Adipose tissue (tissue), 3 donors: ENCODE results near the gene LRRC42. TPM values are rescaled to one million over a fixed set of nuclear protein-coding genes. Genes with fewer than 3 reads are reported as not detected.

Experiments
- H3K27ac ChIP-seq: one replicate; pipeline ENCODE4 v1.5.1; 2013; ENCODE audit warnings: low read depth, low read length
- WGBS, 3 donors: extraction: QIAGEN DNeasy Blood & Tissue Kit; methylation state at CpG; one replicate each; pipeline ENCODE4 v1.1.7; 2013; 5-methylcytosine and 5-hydroxymethylcytosine counted together
- polyA plus RNA-seq, 3 donors: library from polyadenylated mRNA; stranded (reverse); fragments of 200-250 nt; gene quantifications; one replicate each; pipeline ENCODE4 v1.2.3, GENCODE V29; 2013
- donor health status: healthy with polysubstance abuse.
- donor health status: Bipolar disorder and iron deficiency.
- donor health status: healthy.

LRRC42 gene
- polyA plus RNA-seq, 3 donors, result 9.6 to 18.4 (median 12.8) TPM

DNA sequence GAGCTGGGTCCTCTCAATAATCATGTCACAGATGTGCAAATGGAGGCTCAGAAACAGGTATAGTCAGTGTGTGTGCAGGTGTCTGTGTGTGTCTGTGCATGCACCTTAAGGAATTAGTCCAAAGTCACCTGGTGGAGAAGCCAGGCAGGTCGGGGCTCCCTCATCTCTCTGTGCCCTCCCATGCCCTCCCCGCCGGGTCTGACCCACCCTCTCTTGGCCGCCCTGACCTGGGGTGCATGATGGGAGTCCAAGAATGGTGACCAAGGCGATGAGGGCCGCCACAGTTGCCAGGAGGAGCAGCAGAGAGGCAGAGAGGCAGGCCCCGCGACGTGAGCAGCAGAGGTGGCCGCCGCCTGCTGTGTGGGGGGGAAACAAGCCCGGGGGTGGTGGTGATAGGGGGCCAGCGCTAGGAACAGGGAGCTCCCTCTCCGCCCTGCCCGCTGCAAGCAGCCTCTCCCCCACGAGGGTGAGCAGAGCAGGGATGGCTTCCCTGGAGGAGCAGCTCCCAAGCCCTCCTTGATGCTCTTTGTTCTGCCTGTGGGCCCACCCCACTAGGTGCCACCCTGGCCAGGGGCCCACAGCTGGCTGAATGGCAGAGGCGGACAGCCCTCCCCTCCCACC is 68.0 kb downstream of the LRRC42 start:
- WGBS, 3 donors, result 47 to 60% (median 60%) methylated on average over 14 to 17 of the region's 17 CpGs
- no peak overlapping the region for H3K27ac ChIP-seq

DNA sequence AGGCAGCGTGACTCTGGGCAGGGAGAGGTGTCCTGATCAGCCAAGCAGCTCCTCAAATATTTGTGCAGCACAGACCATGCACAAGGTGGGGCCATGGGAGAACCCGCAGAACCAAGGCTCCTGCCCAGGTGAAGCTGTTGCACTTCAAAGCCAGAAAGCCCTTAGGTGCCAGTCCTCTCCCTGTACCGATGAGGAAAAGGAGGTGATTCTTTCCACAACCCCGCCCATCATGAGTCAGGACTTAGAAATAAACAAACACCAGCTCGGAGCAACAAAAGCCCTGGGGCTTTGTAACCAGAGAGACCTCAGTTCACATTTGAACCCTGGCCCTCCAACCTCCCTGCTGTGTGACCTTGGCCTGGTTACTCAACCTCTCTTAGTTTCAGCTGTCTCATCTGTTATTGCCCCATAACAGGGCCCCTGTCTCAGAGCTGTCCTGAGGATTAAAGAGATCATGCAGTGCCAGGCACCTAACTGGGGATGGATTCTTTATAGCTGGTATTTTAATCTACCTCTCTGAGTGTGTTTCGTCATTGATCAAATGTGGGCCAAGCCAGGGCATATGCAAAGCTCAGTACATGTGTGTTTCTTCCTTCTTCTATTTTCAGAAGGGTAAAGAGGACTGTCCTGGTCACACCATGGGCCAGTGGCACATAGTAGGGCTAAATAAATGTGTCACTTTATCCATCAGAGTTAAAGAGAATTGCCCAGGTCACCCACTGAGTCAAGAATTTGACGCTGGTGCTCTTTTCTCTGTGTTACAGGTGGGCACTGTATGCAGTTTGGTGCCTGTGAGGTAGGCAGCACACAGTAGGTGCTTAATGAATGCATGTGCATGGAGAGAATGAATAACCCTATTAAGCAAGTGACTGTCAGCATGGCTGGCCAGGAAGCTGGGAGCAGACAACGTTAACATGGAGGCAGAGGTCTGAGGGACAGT is 70.5 kb downstream of the LRRC42 start:
- 57 to 65% (median 59%) methylated on average over 8 of the region's 8 CpGs for WGBS, 3 donors
- no peak overlapping the region for H3K27ac ChIP-seq

Other genes with a start within 250 kb of the LRRC42 start
- gene GLIS1, start 207.2 kb upstream of the LRRC42 start, polyA plus RNA-seq, result 1 to 10 TPM in 1 of 3 donors, under 1 TPM in 2; 0.22 to 3.7 (median 0.56) TPM
- 1 to 10 TPM; 1.8 to 4.6 (median 3.7) TPM for gene NDC1, start 108.1 kb upstream of the LRRC42 start, polyA plus RNA-seq
- gene YIPF1, start 56.6 kb upstream of the LRRC42 start, polyA plus RNA-seq, result 10 to 100 TPM; 16.3 to 22.6 (median 16.5) TPM
- gene DIO1, start 52.2 kb upstream of the LRRC42 start, polyA plus RNA-seq, result not detected
- gene IFT25, start 651 bp upstream of the LRRC42 start, polyA plus RNA-seq, result 10 to 100 TPM; 12.0 to 30.4 (median 16.1) TPM
- not detected for gene LDLRAD1, start 71.8 kb downstream of the LRRC42 start, polyA plus RNA-seq
- 100 to 1,000 TPM; 154 to 267 (median 178) TPM for gene TMEM59, start 106.9 kb downstream of the LRRC42 start, polyA plus RNA-seq
- 1 to 10 TPM; 1.4 to 3.8 (median 1.4) TPM for gene TCEANC2, start 107.3 kb downstream of the LRRC42 start, polyA plus RNA-seq
- gene CDCP2, start 206.7 kb downstream of the LRRC42 start, polyA plus RNA-seq, result under 1 TPM in 1 of 3 donors, not detected in 2; 0.06 TPM